Stomach (tissue), 4 donors: ENCODE results near the gene NAB2.

Experiments
- EP300 ChIP-seq: sonication (generic); formaldehyde crosslinking; IDR thresholded peaks from one replicate; pipeline ENCODE4 v1.6.1; 2017; ENCODE audit warnings: antibody characterized with exemption
- TF ChIP-seq, protein P1 (sequence below), 7 experiments: fragments of 450-650 bp in 4 of 7; fragments of 200-600 bp in 3 of 7; sonication (generic) in 3 of 7; IDR thresholded peaks; one replicate each; pipeline ENCODE4 v1.5.1; 2016 to 2019; ENCODE audit warnings: antibody characterized with exemption in 7 of 7, control low read depth in 2 of 7, mild to moderate bottlenecking in 1 of 7

DNA sequence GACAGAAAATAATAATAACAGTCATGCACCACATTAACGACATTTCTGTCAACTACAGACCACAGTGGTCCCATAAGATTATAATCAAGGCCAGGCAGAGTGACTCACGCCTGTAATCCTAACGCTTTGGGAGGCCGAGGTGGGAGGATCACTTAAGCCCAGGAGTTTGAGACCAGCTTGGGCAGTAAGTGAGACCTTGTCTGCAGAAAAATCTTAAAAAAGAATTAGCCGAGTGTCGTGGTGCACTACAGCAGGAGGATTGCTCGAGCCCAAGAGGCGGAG, 8.6 kb downstream of the NAB2 start:
- TF ChIP-seq, protein P1, sequence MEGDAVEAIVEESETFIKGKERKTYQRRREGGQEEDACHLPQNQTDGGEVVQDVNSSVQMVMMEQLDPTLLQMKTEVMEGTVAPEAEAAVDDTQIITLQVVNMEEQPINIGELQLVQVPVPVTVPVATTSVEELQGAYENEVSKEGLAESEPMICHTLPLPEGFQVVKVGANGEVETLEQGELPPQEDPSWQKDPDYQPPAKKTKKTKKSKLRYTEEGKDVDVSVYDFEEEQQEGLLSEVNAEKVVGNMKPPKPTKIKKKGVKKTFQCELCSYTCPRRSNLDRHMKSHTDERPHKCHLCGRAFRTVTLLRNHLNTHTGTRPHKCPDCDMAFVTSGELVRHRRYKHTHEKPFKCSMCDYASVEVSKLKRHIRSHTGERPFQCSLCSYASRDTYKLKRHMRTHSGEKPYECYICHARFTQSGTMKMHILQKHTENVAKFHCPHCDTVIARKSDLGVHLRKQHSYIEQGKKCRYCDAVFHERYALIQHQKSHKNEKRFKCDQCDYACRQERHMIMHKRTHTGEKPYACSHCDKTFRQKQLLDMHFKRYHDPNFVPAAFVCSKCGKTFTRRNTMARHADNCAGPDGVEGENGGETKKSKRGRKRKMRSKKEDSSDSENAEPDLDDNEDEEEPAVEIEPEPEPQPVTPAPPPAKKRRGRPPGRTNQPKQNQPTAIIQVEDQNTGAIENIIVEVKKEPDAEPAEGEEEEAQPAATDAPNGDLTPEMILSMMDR (IDR thresholded peaks at IDR 0.05), result no peak
- no peak for TF ChIP-seq EP300
